ENCODE results near the gene KIF1C.
"Not testable (repeated sequence)": the region's sequence is repeated elsewhere in the genome, so short reads cannot be mapped to it uniquely, and the experiment has no call there.

The KIF1C gene

GRCh38 chr17:5045496-5045895, 47.7 kb downstream of the KIF1C start:
- DNase-seq (ENCODE audit: low read depth) = no peak

DNA sequence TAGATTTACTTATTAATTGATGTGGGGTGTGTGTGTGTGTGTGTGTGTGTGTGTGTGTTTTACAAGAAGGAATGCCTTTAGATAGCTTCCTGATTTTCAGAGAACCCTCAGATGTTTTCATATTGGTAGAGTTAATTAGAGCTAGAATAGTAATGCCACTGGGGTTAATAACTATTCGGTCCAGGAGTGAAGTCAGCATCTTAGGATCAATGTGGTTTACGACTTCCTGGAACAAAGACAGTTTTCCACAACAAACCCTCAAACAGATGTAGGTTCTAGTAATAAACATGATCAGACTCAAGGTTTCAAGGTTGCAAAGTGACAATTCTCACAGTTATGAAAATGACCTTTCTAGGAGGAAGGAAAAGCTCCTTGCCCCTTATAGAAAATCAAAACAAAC, 49.7 kb downstream of the KIF1C start:
- DNase-seq (ENCODE audit: low read depth) = no peak

DNA sequence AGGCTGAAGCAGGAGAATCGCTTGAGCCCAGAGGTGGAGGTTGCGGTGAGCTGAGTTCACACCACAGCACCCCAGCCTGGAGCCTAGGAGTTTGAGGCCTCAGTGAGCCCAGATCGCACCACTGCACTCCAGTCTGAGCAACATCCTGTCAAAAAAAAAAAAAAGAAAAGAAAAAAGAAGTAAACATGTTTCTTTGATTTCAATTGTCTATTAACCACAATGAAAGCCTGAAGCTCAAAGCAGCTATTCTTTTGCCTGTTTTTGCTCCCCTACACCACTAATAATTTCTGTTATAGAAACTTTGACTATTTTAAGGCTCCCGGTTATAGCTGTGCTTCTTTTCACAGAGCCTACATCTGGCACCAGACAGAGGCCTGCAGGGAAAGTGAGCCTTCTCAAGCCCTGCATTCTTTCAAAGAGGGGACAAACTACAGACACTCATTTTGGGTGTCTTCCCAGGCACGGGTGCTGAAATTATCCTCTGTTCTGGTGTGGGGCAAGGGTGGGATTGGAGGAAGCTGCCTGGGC, 51.6 kb downstream of the KIF1C start:
- DNase-seq (ENCODE audit: low read depth) = peak; percentile 8

GRCh38 chr17:5050278-5050677, 52.5 kb downstream of the KIF1C start:
- no peak for DNase-seq (ENCODE audit: low read depth)

DNA sequence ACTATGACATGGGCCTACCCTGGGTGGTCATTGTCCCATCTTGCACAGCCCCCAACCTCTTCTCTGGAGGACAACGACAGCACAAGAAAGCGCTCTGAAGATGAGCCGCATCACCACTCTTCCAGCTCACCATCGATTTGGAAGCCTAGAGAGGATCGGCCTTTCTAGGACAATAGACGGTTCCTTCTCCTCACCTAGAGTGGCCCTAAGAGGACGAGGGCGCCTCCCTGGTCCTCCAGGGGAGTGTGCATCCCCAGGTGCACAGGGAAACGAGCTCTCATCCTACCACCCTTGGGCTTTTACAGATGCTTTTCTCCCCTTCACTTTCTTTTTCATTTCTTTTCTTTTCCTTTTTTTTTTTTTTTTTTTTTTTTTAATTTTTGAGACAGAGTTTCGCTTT, 57.8 kb downstream of the KIF1C start:
- no peak for DNase-seq (ENCODE audit: low read depth)

GRCh38 chr17:5065227-5065744, 67.5 kb downstream of the KIF1C start:
- DNase-seq (ENCODE audit: low read depth) = no peak

- no peak for DNase-seq (ENCODE audit: low read depth)
Measured at GRCh38 chr17:5068236-5068635, 70.5 kb downstream of the KIF1C start.

GRCh38 chr17:5069724-5070123, 72.0 kb downstream of the KIF1C start:
- no peak for DNase-seq (ENCODE audit: low read depth)

DNA sequence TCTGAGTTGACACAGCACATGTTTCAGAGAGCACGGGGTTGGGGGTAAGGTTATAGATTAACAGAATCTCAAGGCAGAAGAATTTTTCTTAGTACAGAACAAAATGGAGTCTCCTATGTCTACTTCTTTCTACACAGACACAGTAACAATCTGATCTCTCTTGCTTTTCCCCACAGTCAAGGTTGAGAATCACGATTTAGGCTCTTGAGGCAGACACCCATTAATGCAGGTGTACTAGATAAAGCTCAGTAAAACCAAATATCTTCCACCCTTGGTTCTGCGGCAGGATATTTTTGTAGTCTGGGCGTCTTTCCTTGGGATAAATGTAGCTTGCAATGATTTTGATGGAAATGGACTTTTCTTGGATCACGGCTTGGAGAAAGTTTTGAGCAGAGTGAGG, 77.7 kb downstream of the KIF1C start:
- not testable (repeated sequence) for DNase-seq (ENCODE audit: low read depth)

- not testable (repeated sequence) for DNase-seq (ENCODE audit: low read depth)
Measured at GRCh38 chr17:5077275-5077674, 79.5 kb downstream of the KIF1C start.

DNA sequence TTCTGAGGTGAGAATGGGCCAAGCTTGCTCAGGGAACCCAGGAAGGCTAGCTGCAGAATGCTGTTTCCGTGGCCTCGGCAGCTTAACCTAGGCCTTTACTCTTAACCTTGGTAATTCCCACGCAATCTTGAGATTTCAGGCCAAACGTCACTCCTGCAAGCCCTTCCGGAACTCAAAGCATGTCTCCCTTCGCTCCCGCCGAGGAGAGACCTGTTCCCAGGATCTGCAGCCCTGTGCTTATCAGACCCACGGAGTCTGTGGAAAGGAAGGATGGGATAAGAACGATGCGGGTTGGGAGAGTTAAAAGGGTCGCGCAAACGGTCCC, 80.0 kb downstream of the KIF1C start:
- no peak for DNase-seq (ENCODE audit: low read depth)

Measured in stimulated activated CD8-positive, alpha-beta memory T cell treated with anti-CD3 and anti-CD28 coated beads, Interleukin-15, amount 100 ng/mL, for 1 hour (primary cell).